Renal pelvis (tissue), 3 donors: ENCODE measurements around the gene UQCRC2. TPM values are rescaled to one million over a fixed set of nuclear protein-coding genes. Genes with fewer than 3 reads are reported as not detected.

Experiments
- polyA plus RNA-seq, 3 donors: library from polyadenylated mRNA; unstranded; fragments of 120-200 nt; gene quantifications; one replicate each; pipeline ENCODE4 v1.2.1, GENCODE V29; 2013; ENCODE audit not compliant: insufficient read length in 3 of 3

The UQCRC2 gene
- polyA plus RNA-seq, 3 donors = 296 to 352 (median 310) TPM

Other genes starting within 250 kb of the UQCRC2 start
- gene NPIPB4, start 95.6 kb upstream of the UQCRC2 start, polyA plus RNA-seq = 100 to 1,000 TPM in 2 of 3 donors, 10 to 100 TPM in 1; 42.7 to 254 (median 201) TPM
- under 1 TPM; 0.41 to 0.81 (median 0.77) TPM for gene PDZD9, start 47.8 kb downstream of the UQCRC2 start, polyA plus RNA-seq
- gene MOSMO, start 54.8 kb downstream of the UQCRC2 start, polyA plus RNA-seq = 10 to 100 TPM; 15.4 to 22.9 (median 22.8) TPM
- gene VWA3A, start 139.2 kb downstream of the UQCRC2 start, polyA plus RNA-seq = 1 to 10 TPM; 2.5 to 5.3 (median 3.8) TPM
- gene SDR42E2, start 209.1 kb downstream of the UQCRC2 start, polyA plus RNA-seq = under 1 TPM; 0.23 to 0.40 (median 0.27) TPM